ENCODE measurements around the gene SLCO2B1. TPM values are rescaled to one million over a fixed set of nuclear protein-coding genes. Genes with fewer than 3 reads are reported as not detected.

The SLCO2B1 gene
- total RNA-seq, 1 experiment from 2014 or later, result not detected

DNA sequence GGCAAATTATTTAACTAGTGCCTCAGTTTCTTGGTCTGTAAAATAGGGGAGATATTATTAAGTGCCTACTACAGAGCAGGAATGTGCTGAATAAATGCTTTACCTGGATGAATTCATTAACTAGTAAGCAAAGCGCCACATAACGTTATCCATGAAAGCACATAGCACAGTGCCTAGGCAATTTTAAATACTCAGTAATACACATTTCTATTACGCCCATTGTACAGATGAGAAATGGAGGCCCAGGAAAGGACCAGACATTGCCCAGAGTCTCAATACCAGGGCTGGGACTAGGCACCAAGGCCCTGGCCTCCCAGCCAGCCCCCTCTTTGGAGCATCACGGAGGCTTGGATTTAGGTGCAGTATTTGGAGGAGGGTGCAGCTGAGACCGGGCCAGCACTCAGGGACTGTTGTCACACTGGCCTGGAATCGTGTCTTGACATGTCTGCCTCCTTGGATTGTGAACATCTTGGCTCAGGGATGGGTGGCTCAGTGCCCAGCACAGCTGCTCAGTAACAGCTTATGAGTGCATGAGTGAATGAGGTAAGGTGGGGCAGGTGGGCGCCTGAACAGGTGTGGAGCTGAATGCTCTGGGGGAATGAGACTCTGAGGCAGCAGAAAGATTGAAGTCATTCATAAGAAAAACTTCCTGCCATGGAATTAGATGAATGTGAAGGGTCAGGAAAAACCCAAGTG, 47.5 kb downstream of the SLCO2B1 start:
- Histone ChIP-seq H2BK5ac (ENCODE audit: insufficient read length, low read length) (no peak overlapping the region), H3K9me3 (ENCODE audit: control insufficient read depth, low read depth, low read length) (no peaks in the 10 kb centered on the region), H3K4me1 (ENCODE audit: insufficient read depth, low read length) (peaks cover 6% of the 10 kb centered on the region; the same call in 1 of the 2 replicates), H3K23me2 (ENCODE audit: insufficient read length, low read depth, low read length, poor library complexity, severe bottlenecking) (no peaks in the 10 kb centered on the region), H3K56ac (ENCODE audit: insufficient read length, low read depth, low read length) (no peak overlapping the region), H3K27ac (ENCODE audit: insufficient read length, low read depth, low read length) (no peak overlapping the region), H3K9ac (ENCODE audit: extremely low read depth, insufficient read length, low read length) (no peak overlapping the region), H2BK120ac (ENCODE audit: low read depth, low read length, poor library complexity, severe bottlenecking) (no peak overlapping the region), H2AFZ (ENCODE audit: low read length) (no peak overlapping the region), H2BK15ac (ENCODE audit: low read depth, low read length) (no peak overlapping the region), H2BK20ac (ENCODE audit: low read depth, low read length, poor library complexity, severe bottlenecking) (no peak overlapping the region), H3K4me2 (ENCODE audit: insufficient read depth, insufficient read length, low read length) (no peak overlapping the region), H3K23ac (ENCODE audit: insufficient read length, low read depth, low read length) (no peak overlapping the region), H3K18ac (ENCODE audit: insufficient read length, low read depth, low read length) (no peak overlapping the region), H3K79me1 (ENCODE audit: insufficient read depth, low read depth, low read length, poor library complexity, severe bottlenecking) (no peaks in the 10 kb centered on the region), H2AK5ac (ENCODE audit: insufficient read length, low read length) (no peak overlapping the region), H4K5ac (ENCODE audit: insufficient read length, low read depth, low read length) (no peak overlapping the region), H4K91ac (ENCODE audit: insufficient read length, low read depth, low read length) (no peak overlapping the region), H3K27me3 (ENCODE audit: insufficient read depth, low read length) (no peaks in the 10 kb centered on the region), H2BK12ac (ENCODE audit: insufficient read length, low read depth, low read length) (no peak overlapping the region), H3K14ac (ENCODE audit: insufficient read depth, low read length) (no peak overlapping the region), H4K20me1 (ENCODE audit: control insufficient read depth, insufficient read depth, insufficient read length) (no peaks in the 10 kb centered on the region), H3T11ph (ENCODE audit: low read length) (no peak overlapping the region), H4K8ac (replicated peaks; ENCODE audit: insufficient read length, low read depth, low read length) (no peak overlapping the region), H3K79me2 (ENCODE audit: insufficient read depth, low read length) (no peaks in the 10 kb centered on the region), H3K4ac (ENCODE audit: low read depth, low read length) (no peak overlapping the region)
- DNase-seq, result no peak
- Mint-ChIP-seq H3K4me1 (peaks cover 28% of the 10 kb centered on the region in 2 experiments), H3K27ac (no peak overlapping the region), H3K4me3 (no peak overlapping the region), H3K36me3 (ENCODE audit: insufficient read depth in 1 of 3, low read depth in 3 of 3) (no peaks in the 10 kb centered on the region; a peak in 1 of 7 replicates), H3K27me3 (ENCODE audit: low read depth) (no peaks in the 10 kb centered on the region; the same call in 1 of the 2 replicates), H3K9me3 (no peaks in the 10 kb centered on the region)
- TF ChIP-seq, protein P1, sequence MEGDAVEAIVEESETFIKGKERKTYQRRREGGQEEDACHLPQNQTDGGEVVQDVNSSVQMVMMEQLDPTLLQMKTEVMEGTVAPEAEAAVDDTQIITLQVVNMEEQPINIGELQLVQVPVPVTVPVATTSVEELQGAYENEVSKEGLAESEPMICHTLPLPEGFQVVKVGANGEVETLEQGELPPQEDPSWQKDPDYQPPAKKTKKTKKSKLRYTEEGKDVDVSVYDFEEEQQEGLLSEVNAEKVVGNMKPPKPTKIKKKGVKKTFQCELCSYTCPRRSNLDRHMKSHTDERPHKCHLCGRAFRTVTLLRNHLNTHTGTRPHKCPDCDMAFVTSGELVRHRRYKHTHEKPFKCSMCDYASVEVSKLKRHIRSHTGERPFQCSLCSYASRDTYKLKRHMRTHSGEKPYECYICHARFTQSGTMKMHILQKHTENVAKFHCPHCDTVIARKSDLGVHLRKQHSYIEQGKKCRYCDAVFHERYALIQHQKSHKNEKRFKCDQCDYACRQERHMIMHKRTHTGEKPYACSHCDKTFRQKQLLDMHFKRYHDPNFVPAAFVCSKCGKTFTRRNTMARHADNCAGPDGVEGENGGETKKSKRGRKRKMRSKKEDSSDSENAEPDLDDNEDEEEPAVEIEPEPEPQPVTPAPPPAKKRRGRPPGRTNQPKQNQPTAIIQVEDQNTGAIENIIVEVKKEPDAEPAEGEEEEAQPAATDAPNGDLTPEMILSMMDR (conservative IDR thresholded peaks at IDR 0.05), result no peak
- WGBS (ENCODE audit: extremely low coverage, insufficient read length, low lambda C conversion rate), result no CpG with 5 or more reads among the region's 7 CpGs

Data from H9 (cell line).